ENCODE results near the gene IQSEC1. TPM values are rescaled to one million over a fixed set of nuclear protein-coding genes. Genes with fewer than 3 reads are reported as not detected.
A peak's percentile ranks its signal among the peaks of the same experiment; 100 is the strongest.

Gene IQSEC1
- total RNA-seq, 1 donor from 2014 or later = 82.3 TPM

DNA sequence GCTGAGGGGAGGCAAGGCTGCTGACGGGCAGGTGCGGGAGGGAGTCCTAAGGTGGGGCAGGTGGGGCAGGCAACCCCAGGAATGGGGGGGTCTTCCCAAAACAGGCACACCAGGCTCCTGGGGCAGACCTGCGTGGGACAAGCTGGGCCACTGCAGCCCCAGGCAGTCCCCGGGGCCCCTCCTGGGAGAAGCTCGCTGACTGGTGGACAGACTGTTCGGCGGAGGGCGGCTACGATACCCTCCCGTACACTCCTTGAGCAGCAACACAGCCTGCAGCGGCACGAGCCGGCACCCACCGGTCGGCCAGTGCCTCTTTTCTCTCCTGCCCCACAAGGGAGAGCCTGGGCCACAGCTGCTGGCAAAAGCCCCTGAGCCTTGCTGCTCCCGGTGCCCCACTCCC is 165.9 kb downstream of the IQSEC1 start:
- intact Hi-C loops (cut with DNase I) = no loop called here
- TF ChIP-seq, protein P1, sequence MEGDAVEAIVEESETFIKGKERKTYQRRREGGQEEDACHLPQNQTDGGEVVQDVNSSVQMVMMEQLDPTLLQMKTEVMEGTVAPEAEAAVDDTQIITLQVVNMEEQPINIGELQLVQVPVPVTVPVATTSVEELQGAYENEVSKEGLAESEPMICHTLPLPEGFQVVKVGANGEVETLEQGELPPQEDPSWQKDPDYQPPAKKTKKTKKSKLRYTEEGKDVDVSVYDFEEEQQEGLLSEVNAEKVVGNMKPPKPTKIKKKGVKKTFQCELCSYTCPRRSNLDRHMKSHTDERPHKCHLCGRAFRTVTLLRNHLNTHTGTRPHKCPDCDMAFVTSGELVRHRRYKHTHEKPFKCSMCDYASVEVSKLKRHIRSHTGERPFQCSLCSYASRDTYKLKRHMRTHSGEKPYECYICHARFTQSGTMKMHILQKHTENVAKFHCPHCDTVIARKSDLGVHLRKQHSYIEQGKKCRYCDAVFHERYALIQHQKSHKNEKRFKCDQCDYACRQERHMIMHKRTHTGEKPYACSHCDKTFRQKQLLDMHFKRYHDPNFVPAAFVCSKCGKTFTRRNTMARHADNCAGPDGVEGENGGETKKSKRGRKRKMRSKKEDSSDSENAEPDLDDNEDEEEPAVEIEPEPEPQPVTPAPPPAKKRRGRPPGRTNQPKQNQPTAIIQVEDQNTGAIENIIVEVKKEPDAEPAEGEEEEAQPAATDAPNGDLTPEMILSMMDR (IDR thresholded peaks at IDR 0.05) = no peak
- Histone ChIP-seq H3K4me3 (no peak overlapping the region), H3K4me1 (peaks cover 7% of the 10 kb centered on the region), H3K36me3 (peaks cover 96% of the 10 kb centered on the region), H3K27me3 (ENCODE audit: low read depth) (no peaks in the 10 kb centered on the region), H3K9me3 (no peaks in the 10 kb centered on the region), H3K27ac (no peak overlapping the region)
- no peak for DNase-seq
- no peak for ATAC-seq

DNA sequence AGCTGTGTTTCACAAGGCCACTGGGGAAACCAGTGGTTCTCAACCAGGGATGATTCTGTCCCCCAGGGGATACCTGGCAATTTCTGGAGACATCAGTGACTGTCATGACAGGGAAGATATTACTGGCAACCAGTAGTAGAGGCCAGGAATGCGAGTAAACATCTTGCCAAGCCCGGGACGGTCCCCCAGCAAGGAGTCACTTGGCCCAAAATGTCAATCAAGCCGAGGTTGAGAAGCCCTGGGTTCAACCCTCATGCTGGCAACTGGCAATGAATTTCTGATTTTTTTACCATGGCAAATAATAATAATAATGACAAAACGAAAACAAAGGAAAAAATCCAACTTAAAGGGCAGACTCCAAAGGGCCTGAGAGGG is 166.3 kb downstream of the IQSEC1 start:
- peaks cover 95% of the 10 kb centered on the region for H3K36me3 ChIP-seq
- no peak for ATAC-seq
- intact Hi-C loops (cut with DNase I) = no loop called here

DNA sequence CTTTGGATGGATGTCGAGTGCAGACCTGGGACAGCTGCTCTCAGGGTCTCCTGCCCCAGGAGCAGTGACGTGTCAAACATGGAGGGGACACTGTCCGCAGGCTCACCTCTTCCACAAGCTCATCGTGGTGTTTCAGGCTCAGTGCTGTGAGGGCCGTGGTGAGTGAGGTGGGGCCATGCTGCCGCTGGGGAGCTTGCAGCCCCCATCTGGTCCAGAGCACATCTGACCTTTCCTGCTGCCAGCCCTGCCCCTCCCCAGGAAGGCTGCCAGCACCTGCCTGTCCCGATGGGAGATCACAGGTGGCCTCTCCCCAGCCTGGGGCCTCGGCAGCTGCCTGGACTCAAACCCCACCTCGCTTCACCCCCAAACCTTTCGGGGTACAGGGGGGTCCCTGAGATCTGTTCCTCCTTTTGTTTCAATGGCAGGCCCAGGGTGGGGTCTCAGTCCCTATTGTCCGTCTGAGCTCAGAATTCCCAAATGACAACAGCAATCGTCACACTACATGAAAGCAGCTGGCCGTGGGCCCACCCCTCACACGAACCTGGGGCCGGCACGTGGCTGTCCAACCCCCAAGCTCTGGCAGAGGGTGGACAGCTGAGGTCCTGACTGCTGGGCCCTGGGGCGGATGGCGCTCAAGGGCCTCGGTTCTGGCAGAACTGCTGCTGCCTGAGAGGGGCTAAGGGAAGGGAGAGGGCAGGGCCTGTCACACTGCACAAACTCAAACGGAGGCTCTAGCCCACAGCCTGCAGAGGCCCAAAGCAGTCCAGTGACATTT is 166.9 kb downstream of the IQSEC1 start:
- ATAC-seq (no peak), DNase-seq (no peak)
- TF ChIP-seq, protein P1 (IDR thresholded peaks at IDR 0.05) = no peak
- Histone ChIP-seq H3K4me3 (no peak overlapping the region), H3K36me3 (peaks cover 95% of the 10 kb centered on the region), H3K9me3 (no peaks in the 10 kb centered on the region), H3K27ac (no peak overlapping the region), H3K4me1 (peaks cover 7% of the 10 kb centered on the region), H3K27me3 (ENCODE audit: low read depth) (no peaks in the 10 kb centered on the region)
- intact Hi-C loops (cut with DNase I) = no loop called here

More for the DNA sequence above, 166.3 kb downstream of the IQSEC1 start:
- peaks cover 7% of the 10 kb centered on the region for H3K4me1 ChIP-seq
- TF ChIP-seq, protein P1 (IDR thresholded peaks at IDR 0.05) = no peak
- no peaks in the 10 kb centered on the region for H3K9me3 ChIP-seq
- DNase-seq = no peak
- no peaks in the 10 kb centered on the region for H3K27me3 ChIP-seq (ENCODE audit: low read depth)
- H3K4me3 ChIP-seq = no peak overlapping the region
- H3K27ac ChIP-seq = no peak overlapping the region

DNA sequence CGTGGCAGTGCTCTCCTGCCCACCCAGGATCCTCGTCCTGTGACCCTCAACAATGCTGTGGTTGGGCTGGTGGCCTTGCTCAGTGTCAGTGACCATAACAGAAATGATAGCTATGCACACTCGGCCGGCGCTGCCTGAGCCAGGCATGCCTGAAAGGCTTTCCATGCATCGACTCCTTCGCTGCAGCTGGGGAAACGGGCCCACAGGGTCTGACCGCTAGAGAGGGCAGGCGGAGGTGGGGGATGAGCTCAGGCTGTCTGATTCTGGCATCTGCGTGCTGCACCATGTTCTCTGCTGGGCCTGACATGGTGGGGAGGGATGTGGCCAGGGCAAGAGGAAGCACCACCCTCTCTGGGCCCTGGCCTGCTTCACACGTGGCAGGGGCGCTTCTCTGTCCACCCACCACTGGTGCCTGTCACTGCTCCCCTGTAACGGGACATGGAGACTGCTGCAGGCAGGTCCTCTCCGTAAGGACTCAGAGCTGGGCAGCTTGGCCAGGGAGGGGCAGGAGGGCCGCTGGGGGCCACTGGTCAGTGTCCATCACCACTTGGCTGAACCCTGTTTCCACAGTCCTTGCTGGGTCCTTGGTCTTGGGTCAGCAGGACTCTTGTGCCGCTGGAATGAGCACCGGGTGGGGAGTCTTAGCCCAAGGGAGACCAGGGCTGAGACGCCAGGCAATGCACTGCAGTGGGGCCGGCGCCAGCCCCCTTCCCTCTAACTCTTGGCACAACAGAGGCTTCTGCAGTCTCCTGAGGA is 167.7 kb downstream of the IQSEC1 start:
- H3K9me3 ChIP-seq = no peaks in the 10 kb centered on the region
- intact Hi-C loops (cut with DNase I) = no loop called here
- H3K4me3 ChIP-seq = no peak overlapping the region
- peaks cover 95% of the 10 kb centered on the region for H3K36me3 ChIP-seq
- TF ChIP-seq, protein P1 (IDR thresholded peaks at IDR 0.05) = no peak
- DNase-seq (peak; percentile 35), ATAC-seq (no peak)
- peaks cover 7% of the 10 kb centered on the region for H3K4me1 ChIP-seq
- no peaks in the 10 kb centered on the region for H3K27me3 ChIP-seq (ENCODE audit: low read depth)
- H3K27ac ChIP-seq = no peak overlapping the region

DNA sequence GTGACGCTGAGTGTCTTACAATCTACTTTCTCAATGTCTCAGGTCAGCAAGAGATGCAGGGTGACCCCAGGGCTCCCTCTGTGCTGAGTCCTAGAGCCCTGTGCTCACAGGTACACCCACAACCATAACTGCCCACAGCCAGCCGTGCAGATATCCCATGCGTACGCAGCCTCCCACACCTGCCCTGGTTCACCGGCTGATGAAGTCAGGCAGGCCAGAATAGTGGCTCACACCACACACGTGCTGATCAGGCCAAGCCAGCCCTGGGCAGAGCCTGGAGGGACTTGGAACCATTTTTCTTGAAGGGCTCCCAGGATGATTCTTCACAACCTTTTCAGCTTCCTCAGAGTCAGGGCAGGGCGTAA is 168.3 kb downstream of the IQSEC1 start:
- DNase-seq (peak; percentile 30), ATAC-seq (no peak)
- Histone ChIP-seq H3K27me3 (ENCODE audit: low read depth) (no peaks in the 10 kb centered on the region), H3K27ac (no peak overlapping the region), H3K4me1 (peaks cover 7% of the 10 kb centered on the region), H3K4me3 (no peak overlapping the region), H3K36me3 (peaks cover 95% of the 10 kb centered on the region), H3K9me3 (no peaks in the 10 kb centered on the region)
- TF ChIP-seq, protein P1 (IDR thresholded peaks at IDR 0.05) = no peak
- intact Hi-C loops (cut with DNase I) = no loop called here

Data from lower lobe of right lung (tissue), 2 donors.